Femur (tissue), 1 donor: ENCODE data around the gene CEBPA.

ENCODE experiments used
- DNase-seq: peaks from one replicate; pipeline ENCODE4 v3.0.0-alpha.2; 2017

Gene CEBPA

DNA sequence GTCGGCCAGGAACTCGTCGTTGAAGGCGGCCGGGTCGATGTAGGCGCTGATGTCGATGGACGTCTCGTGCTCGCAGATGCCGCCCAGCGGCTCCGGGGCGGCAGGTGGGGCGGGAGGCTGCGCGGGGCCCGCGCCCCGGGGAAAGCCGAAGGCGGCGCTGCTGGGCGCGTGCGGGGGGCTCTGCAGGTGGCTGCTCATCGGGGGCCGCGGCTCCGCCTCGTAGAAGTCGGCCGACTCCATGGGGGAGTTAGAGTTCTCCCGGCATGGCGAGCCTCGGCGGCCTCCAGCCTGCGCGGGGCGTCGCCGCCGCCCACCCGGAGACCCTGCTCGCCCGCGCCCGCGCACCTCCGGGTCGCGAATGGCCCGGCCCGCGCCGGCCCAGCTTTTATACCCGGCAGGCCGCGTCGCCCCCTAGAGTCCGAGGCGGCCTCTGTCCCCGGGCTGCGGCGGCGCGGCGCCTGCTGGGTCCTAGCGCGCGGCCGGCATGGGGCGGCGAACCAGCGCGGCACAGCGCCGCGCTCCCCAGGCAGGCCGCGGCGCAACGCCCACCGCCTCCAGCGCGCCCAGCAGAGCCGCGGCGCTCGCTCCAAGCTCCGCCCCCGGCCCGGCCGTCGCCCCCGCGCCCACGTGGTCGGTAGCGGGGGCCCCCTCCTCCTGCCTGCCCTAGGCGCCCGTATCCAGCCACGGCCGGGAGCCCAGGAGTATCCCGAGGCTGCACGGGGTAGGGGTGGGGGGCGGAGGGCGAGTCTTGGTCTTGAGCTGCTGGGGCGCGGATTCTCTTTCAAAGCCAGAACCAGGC is at the start of gene CEBPA:
CEBPA (minus strand) TSS at position 360 of the 799 bp plus-strand sequence; CDS start at position 240, 120 bp downstream.
- DNase-seq = peak; percentile 89

DNA sequence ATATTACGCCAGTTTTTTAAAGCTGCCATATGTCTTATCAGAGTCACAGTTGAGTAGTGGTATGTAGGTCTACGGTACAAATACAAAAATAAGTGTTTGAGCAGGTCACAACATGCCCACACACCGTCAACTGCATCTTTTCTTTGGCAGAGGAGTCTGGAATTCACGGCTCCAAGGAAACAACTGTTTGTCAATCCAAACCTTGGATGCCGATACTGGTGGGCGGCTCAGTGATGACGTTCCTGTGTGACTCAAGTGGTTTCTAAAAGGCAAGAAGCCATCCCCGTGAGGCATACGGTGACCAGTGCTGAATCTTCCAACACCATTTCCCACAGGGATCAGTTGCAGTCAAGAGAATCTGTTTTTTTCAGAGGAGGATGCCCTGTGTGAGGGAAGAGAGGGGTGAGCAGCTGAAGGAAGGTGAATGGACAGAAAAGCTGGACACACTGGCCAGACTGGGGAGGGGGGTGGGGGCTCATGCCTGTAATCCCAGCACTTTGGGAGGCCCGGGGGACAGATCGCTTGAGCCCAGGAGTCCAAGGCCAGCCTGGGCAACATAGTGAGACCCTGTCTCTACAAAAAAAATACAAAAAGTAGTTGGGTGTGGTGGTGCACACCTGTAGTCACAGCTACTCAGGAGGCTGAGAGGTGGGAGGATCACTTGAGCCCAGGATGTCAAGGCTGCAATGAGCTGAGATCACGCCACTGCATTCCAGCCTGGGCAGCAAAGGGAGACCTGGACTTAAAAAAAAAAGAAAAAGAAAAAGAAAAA is 48.4 kb upstream of the CEBPA start:
- DNase-seq = no peak

DNA sequence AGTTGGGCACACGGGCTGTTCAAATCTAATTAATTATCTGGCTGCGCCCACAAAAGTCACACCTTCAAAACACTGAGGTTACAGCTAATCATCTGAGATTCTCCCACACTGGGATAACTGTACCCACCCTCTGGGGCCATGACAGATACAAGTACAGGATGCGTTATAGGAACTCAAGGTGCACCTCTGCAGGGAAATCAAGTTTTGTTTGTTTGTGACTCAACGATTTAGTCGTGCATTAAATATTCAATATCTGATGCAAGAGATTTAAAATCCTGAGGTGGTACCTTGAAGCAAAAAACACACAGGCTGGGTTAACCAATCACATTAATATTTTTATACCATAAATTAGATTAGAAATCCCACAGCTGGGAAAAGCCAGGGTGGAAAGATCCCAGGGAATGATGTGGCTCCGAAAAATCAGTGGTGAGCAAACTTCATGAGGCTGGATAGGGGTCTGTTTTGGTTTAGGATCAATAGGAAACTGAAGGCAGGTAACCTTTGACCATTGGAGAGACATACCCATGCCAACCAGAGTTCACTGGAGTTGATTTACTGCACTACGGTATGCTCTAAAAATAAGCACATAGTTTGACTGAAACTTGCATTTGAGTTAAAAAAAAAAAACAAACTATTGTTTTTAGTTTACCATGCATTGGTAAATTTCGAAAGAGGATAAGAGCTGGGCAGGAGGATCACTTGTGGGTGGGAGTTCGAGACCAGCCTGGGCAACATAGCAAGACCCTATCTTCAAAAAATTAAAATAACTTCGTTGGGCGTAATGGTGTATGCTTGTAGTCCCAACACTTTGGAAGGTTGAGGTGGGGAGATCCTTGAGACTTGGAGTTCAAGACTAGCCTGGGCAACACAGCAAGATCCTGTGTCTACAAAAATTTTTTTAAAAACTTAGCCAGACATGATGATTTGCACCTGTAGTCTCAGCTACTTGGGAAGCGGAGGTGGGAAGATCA is 47.3 kb upstream of the CEBPA start:
- DNase-seq = no peak

DNA sequence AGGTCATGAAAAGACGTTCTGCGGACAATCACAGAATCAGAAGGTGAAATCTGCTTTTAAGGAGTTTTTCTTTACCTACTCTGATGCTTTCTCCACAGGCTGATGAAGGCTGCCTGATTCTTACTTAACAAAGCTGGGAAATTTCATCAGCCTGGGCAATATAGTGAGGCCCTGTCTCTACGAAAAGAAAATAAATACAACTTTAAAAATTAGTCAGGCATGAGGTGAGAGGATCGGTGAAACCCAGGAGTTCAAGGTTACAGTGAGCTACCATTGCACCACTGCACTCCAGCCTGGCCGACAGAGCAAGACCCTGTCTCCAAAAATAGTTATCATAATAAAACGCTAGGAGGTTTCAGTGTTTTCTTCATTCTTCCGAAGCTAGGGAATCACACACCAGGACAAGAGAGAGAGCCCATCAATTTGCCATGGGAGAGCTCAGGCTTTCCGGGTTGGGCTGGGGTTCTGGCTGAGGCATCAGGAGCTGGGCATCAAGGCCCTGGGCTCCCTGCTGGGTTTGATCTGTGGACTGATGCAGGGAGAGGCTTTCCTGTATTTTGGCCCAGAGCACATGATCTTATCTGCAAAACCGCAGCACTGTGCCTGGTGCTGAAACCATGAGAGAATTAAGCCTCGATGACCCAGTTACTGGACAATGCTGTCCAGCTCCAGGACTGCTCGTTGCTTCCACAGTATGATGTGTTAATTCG is 46.1 kb upstream of the CEBPA start:
- DNase-seq = no peak

DNA sequence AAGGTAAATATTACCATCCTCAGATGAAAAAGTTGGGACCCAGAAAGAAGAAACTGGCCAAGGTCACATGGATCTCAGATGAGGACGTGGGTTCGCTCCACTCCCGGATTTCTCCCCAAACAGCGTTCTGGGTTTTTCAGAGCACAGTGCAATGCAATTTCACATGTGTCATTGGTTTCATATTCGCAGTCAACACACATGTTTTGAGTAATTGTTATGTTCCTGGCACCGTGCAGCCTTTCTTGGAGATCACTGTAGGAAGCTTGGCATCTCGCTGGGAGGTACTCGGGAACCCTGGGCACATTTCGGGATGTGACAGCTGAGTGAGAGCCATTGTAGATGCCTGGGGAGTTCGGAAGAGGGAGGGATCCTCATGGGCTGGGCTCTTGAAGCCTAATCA is 45.0 kb upstream of the CEBPA start:
- no peak for DNase-seq

DNA sequence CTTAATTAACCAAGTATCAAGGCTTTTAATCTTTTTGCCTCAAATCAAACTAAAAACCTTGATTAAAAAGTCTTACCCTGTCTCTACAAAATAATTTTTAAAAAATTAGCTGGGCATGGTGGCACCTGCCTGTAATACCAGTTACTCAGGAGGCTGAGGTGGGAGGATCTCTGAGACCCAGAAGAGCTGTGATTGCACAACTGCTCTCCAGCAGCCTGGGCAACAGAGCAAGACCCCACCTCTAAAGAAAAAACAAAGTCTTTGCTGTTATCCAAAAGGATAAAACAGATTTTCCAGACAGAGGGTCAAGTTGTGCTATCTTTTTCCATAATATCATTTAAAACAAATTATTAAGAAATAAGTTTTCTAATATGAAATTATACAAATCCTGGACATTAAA is 44.3 kb upstream of the CEBPA start:
- no peak for DNase-seq

DNA sequence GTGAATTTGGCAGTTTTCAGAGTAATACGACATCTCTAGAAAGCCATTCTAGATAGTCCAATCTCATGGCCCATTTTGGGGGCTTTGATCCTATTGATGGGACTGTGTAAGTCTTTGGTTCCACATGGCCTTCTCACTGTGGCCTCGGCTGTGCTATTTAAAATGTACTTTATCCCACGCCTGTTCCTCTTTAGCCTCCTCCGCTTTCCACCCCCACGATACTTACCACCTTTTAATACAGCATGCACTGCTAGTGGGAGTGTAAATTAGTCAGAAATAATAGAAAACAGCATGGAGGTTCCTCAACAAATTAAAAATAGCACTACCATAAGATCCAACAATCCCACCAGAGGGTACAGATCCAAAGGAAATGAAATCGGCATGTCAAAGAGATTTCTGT is 42.8 kb upstream of the CEBPA start:
- no peak for DNase-seq

DNA sequence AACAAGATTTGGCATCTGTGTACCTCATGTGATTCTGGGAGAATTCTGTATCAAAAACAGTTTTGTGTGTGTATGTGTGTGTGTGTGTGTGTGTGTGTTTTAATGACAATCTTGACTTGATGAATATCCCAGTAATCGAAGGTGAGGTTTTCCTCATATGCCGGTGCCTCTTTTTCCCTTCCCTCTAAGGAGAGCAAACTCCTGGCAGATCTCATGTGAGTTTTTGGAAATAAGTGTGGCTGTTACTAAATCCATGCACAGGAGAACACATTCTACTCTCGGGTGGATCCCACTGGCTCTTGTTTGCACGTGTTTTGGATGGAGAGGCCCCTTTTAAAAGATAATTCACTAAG is 42.2 kb upstream of the CEBPA start:
- peak; percentile 43 for DNase-seq

DNA sequence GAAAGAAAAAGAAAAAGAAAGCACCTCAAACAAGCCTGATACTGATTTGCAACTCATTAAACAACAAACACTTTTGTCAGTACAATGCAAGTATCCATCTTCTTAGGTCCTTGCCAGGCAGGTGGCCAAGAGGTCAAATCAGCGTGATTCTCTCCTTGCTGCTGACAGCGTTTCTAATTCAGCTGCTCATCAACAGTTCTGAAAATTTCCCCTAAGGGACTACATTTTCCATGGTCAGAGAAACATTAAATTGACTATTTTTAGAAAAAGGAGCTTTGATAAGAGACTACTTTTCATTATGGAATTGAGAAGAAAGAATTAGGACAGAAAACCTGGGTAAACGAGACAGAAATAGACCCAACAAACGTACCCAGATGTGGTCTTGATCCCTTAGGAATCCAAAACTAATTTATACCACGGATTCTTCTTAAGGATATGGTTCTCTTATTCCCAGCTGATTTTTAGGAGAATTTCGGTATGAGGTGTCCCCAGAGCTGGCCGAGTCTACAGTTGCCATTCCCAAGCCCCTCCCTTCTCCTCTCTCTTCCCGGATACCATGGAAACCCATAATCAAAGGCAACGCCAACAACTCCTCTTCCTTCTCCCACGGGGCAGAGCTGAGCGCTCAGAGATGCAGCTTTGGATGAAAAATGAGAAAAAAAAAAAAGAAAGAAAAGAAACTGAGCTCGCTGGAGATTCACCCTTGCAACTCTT is 41.7 kb upstream of the CEBPA start:
- peak; percentile 65 for DNase-seq

DNA sequence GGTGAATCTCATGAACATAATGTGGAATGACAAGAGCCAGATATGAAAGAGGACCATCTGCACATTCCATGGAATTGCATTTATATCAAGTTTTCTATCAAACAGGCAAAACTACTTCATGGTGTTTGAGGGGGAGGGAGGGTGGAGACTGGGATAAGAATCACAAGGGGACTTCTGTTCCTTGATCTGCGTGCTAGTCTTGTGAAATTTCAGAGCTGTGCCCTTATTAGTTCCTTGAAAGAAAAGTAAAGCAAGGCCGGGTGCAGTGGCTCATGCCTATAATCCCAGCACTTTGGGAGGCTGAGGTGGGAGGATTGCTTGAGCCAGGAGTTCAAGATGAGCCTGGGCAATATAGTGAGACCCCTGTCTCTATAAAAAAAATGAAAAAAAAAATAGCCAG is 41.0 kb upstream of the CEBPA start:
- no peak for DNase-seq

DNA sequence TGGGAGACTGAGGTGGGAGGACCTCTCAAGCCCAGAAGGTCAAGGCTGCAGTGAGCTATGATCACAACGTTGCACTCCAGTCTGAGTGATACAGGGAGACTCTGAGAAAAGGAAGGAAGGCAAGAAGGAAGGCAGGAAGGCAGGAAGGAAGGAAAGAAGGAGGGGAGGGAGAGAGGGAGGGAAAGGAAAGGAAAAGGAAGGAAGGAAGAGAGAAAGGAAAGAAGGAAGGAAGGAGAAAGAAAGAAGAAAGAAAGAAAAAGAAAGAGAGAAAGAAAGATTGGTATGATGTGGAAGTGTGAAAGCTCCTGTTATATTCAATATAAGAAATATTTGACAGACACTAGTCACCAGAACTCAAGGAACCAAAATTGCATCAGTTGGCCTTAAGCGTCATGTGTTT is 38.7 kb upstream of the CEBPA start:
- no peak for DNase-seq

DNA sequence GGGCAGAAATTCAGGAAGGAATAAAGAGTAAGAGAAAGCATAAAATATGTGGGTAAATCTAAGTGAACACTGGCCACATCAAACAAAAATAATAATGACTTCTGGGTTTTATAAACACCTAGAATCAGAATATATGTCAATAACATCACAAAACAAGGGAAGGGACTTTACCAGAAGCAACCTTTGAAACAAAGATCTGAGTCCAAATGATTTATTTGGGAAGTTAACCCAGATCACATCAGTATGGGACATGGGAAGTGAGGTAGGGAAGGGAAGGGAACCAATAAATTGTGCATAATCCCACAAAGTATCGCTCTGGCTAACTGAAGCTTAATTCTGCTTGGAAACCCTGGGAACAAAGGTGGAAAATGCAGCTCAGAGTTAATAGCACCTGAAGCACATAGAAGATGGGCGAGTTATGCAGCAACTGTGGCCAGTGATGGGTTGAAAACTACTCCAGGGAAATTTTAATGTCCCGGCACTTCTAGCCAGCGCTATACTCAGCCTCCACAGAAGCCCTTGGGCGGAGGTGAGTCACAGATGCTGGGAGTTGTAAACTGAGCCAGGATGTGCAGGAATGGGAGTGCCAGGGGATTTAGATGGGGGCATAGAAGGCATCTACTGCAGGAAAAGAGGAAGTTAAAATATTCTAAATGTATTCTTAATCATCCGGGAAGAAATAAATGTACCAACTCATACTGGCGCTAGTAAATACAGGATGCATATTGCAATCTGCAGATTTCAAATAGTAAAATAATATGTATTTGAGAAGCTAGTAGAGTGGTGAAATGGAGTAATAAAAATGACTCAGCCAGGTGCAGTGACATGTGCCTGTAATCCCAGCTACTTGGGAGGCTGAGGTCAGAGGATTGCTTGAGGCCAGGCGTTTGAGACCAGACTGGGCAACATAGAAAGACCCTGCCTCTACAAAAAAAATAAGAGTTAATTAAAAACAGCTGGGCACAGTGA is 37.0 kb upstream of the CEBPA start:
- DNase-seq = no peak

DNA sequence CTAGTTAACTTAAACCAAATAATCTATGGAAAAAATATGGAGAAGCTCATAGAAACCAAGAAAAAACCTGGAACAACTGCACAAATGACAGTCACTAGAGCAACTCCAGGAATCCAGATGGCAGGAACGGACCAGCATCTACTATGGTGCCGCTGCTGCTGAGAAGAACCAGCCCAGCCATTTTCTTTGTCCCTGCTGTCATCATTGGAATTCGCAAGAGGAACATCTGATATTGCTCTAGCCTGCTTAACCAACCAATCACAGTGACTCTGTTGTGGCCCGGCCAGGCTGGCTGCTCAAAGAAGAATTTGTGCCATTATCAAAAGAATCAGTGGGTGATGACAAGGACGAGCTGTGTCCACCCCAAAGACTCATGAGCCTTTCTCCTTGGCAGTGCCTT is 33.1 kb upstream of the CEBPA start:
- DNase-seq = no peak

DNA sequence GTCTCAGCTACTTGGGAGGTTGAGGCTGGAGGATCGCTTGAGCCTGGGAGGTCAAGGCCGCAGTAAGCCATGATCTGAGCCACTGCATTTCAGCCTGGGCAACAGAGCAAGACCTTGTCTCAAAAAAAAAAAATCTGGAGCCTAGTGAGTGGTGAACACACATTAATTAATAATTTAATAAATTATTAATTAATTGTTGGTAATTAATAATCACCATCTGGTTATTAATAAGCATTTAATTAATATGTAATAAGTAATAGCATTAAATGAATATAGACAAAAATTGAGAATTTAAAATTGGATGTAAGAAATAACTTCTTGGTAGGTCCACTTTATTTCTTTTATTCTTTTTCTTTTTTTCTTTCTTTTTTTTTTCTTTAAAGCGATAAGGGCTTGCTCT is 31.9 kb upstream of the CEBPA start:
- no peak for DNase-seq

DNA sequence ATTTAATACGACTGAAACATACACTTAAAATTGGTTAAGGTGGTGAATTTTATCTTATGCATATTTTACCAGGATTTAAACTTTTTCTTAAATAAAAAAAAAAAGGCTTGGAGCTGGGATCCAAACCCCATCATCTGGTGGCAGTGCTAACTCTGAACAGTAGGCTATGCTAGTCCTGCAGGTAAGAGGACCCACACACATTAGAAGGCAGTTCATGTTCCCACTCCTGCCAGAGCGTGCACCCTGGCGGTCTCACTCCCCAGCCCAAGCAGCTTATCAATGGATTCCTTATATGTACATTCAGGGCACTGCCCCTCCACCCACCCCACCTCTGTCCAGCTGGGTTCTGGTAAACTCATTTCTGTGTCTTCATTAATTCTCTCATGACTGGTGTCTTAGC is 31.3 kb upstream of the CEBPA start:
- DNase-seq = no peak

DNA sequence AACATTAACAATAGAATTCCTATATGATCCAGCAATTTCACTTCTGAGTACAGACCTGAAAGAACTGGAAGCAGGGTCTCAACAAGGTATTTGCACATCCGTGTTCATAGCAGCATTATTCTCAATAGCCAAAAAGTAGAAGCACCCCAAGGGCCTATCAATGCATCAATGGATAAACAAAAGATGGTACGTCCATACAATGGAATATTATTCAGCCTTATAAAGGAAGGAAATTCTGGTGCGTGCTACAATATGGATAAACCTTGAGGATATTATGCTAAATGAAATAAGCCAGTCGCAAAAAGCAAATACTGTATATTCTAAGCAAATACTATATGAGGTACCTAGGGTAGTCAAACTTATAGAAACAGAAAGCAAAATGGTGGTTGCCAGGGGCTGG is 30.8 kb upstream of the CEBPA start:
- no peak for DNase-seq

DNA sequence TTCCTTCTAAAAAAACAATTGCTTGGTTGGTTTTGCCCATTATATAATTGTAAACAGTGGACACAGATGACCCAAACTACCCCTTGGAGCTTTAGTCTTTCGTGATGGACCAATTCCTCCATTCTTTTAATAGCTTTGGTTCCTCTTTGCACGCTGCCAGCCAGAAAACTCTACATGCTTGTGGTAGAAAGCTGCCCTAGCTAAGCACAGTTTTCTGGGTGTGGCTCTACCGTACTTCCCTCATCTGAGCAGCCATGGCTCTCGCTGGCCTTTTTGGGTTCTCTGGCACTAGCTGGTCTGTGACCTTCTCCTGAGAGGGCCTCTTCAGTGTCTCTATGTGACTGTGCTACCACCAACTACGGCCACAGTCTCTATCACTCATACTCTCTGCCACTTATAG is 29.9 kb upstream of the CEBPA start:
- peak; percentile 24 for DNase-seq

DNA sequence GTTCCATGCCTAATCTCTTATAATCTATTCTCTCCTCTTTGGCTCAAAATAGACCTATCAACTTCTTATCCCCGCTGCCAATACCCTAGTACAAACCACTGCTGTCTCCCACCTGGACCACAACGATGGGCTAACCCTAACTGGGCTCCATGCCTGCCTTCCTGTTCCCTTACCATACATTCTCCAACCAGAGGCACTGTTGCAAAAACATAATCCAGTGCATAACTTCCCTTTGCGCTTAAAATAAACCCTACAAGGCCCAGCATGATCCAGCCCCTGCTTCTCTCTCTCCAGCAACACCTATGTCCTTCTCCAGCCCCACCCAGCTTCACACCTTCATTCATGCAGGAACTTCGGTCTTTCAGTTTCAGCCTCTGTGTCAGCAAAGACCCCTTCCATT is 27.4 kb upstream of the CEBPA start:
- DNase-seq = no peak

DNA sequence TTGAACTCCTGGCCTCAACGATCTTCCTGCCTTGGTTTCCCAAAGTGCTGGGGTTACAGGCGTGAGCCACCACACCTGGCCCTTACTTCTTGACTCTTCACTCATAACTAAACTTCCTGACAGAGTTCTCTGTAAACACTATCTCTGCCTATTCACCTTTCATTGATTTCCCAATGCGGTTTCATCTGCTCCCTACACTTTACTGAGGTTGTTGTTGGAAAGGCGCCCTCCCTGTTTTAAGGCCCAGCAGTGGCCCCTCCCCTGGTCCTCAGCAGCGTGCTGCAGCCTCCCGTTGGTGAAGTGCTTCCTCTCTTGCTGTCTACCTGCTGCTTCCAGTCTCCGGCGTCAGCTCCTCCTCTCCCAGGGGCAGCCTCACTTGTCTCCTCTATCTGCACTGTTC is 26.7 kb upstream of the CEBPA start:
- no peak for DNase-seq

DNA sequence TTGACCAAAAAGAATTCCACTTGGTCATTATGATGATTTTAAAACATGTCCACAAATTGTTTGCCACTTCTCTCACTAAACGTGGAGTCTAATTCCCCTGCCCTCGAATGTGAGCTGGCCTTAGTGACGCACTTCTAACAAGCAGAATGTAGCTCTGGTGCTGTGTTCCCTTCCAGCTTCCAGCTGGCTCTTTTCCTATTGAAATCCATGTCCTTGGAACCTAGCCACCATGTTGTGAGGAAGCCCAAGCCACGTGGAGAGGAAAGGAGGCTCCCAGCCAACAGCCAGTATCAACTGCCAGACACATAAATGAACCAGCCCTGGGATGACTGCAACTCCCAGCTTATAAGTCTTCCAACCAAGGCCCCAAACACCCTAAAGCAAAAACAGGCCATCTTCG is 23.6 kb upstream of the CEBPA start:
- peak; percentile 78 for DNase-seq

DNA sequence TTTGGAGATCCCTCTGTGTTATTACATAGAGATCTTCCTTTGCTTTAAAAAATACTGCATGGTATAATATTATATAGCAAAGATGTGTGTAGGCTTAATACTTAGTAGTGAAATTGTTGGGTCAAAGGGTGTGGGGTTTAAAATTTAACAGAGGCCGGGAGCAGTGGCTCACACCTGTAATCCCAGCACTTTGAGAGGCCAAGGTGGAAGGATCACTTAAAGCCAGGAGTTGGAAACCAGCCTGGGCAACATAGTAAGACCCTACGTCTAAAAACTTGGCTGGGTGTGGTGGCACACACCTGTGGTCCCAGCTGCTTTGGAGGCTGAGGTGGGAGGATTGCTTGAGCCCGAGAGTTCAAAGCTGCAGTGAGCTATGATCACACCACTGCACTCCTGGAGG is 22.3 kb upstream of the CEBPA start:
- DNase-seq = no peak
